GM12878 (cell line): ENCODE measurements around the gene PPM1A. TPM values are rescaled to one million over a fixed set of nuclear protein-coding genes. Genes with fewer than 3 reads are reported as not detected.
A peak's percentile ranks its signal among the peaks of the same experiment; 100 is the strongest.

Source experiments
- CBX5 ChIP-seq: sonication (generic); IDR thresholded peaks from 2 replicates; pipeline ENCODE4 v1.6.1; 2016; ENCODE audit warnings: low read depth, moderate library complexity, mild to moderate bottlenecking, inconsistent platforms
- CEBPB ChIP-seq, 2 experiments: fragments of 150-350 bp in 1 of 2; IDR thresholded peaks; 2 replicates each; pipeline ENCODE4 v1.6.1; 2012 to 2014; ENCODE audit warnings: low read depth in 2 of 2, low read length in 2 of 2, borderline replicate concordance in 1 of 2, inconsistent platforms in 1 of 2
- EED ChIP-seq: sonication (generic); IDR thresholded peaks from 2 replicates; pipeline ENCODE4 v1.6.1; 2016; ENCODE audit warnings: antibody characterized with exemption, low read depth
- ESRRA ChIP-seq: IDR thresholded peaks from 2 replicates; pipeline ENCODE4 v1.6.1; 2012; ENCODE audit warnings: mild to moderate bottlenecking, low read length, improper control_type of control experiment
- FOS ChIP-seq: IDR thresholded peaks from 3 replicates; pipeline ENCODE4 v1.6.1; 2011; ENCODE audit warnings: borderline replicate concordance; ENCODE audit not compliant: insufficient read length; ENCODE audit errors: extremely low read depth
- IRF5 ChIP-seq: fragments of 450-650 bp; IDR thresholded peaks from 2 replicates; pipeline ENCODE4 v1.6.1; 2017; ENCODE audit warnings: borderline replicate concordance
- KLF5 ChIP-seq: fragments of 450-650 bp; IDR thresholded peaks from 2 replicates; pipeline ENCODE4 v1.6.1; 2014; ENCODE audit warnings: mild to moderate bottlenecking; ENCODE audit not compliant: partially characterized antibody
- MYC ChIP-seq: IDR thresholded peaks from 2 replicates; pipeline ENCODE4 v1.6.1; 2011; ENCODE audit warnings: mild to moderate bottlenecking, low read length, moderate library complexity, inconsistent platforms; ENCODE audit not compliant: insufficient read depth, insufficient replicate concordance, insufficient read length, severe bottlenecking
- PRDM15 ChIP-seq: fragments of 450-650 bp; formaldehyde crosslinking; IDR thresholded peaks from 2 replicates; pipeline ENCODE4 v1.4.0; 2020; ENCODE audit warnings: mild to moderate bottlenecking, moderate library complexity
- RAD21 ChIP-seq: IDR thresholded peaks from 2 replicates; pipeline ENCODE4 v1.6.1; 2011; ENCODE audit warnings: mild to moderate bottlenecking, low read depth, low read length, moderate library complexity; ENCODE audit not compliant: insufficient read depth
- RAD51 ChIP-seq: fragments of 450-650 bp; IDR thresholded peaks from 2 replicates; pipeline ENCODE4 v1.6.1; 2016; ENCODE audit warnings: moderate library complexity, mild to moderate bottlenecking, inconsistent platforms
- RELA ChIP-seq: fragments of 450-650 bp; IDR thresholded peaks from 2 replicates; pipeline ENCODE4 v1.8.0; 2014; ENCODE audit warnings: borderline replicate concordance; ENCODE audit not compliant: partially characterized antibody
- SUPT20H ChIP-seq: IDR thresholded peaks from 2 replicates; pipeline ENCODE4 v1.6.1; 2011; ENCODE audit warnings: low read depth, mild to moderate bottlenecking, low read length, moderate library complexity, borderline replicate concordance; ENCODE audit not compliant: control insufficient read depth
- WRNIP1 ChIP-seq: IDR thresholded peaks from 2 replicates; pipeline ENCODE4 v1.6.1; 2011; ENCODE audit warnings: low read depth, low read length, improper control_type of control experiment, borderline replicate concordance
- ZNF274 ChIP-seq: IDR thresholded peaks from one replicate; pipeline ENCODE4 v1.8.0; 2011; ENCODE audit not compliant: insufficient read length, insufficient read depth
- ZSCAN29 ChIP-seq: fragments of 450-650 bp; IDR thresholded peaks from 2 replicates; pipeline ENCODE4 v1.6.1; 2017; ENCODE audit warnings: mild to moderate bottlenecking, moderate library complexity
- ZZZ3 ChIP-seq: IDR thresholded peaks from 2 replicates; pipeline ENCODE4 v1.6.1; 2011; ENCODE audit warnings: low read depth; ENCODE audit not compliant: control insufficient read depth, insufficient read length
- polyA plus RNA-seq, 11 experiments: library from polyadenylated mRNA; depleted of rRNA in 4 of 11; unstranded in 6 of 11; stranded (reverse) in 5 of 11; fragments of >200 nt; fragmentation: Nextera tagmentation in 4 of 11; fragmentation: Illumina TruSeq in 1 of 11; extraction: Ambion mirVana in 4 of 11; extraction: Trizol in 1 of 11; gene quantifications; 1 replicate in 1 of 11; 2 replicates in 10 of 11; pipeline versions ENCODE4 v1.2.1 to v1.2.3, GENCODE V29; 2011 to 2016; ENCODE audit warnings: inconsistent platforms in 2 of 11, missing spikeins in 2 of 11, low read depth in 1 of 11
- total RNA-seq, 4 experiments: library from RNA; depleted of rRNA in 3 of 4; stranded (reverse); fragments of >200 nt in 3 of 4; fragmentation: Illumina TruSeq in 1 of 4; extraction: Trizol in 1 of 4; gene quantifications; 2 replicates each; pipeline versions ENCODE4 v1.2.1 to v1.2.3, GENCODE V29; 2013 to 2021
- TF ChIP-seq, protein P1 (sequence below): fragments of 450-650 bp; IDR thresholded peaks from 2 replicates; pipeline ENCODE4 v1.6.1; 2016; ENCODE audit warnings: mild to moderate bottlenecking
- TF ChIP-seq, protein P2 (sequence below): fragments of 150-350 bp; IDR thresholded peaks from 2 replicates; pipeline ENCODE4 v1.6.1; 2016; ENCODE audit warnings: low read depth, low read length

PPM1A gene
- total and polyA plus RNA-seq, 10 of the 15 experiments (the other 5 are each of a cell fraction or from before 2014, with no cell fraction given), result 16.8 to 124 (median 47.0) TPM

DNA sequence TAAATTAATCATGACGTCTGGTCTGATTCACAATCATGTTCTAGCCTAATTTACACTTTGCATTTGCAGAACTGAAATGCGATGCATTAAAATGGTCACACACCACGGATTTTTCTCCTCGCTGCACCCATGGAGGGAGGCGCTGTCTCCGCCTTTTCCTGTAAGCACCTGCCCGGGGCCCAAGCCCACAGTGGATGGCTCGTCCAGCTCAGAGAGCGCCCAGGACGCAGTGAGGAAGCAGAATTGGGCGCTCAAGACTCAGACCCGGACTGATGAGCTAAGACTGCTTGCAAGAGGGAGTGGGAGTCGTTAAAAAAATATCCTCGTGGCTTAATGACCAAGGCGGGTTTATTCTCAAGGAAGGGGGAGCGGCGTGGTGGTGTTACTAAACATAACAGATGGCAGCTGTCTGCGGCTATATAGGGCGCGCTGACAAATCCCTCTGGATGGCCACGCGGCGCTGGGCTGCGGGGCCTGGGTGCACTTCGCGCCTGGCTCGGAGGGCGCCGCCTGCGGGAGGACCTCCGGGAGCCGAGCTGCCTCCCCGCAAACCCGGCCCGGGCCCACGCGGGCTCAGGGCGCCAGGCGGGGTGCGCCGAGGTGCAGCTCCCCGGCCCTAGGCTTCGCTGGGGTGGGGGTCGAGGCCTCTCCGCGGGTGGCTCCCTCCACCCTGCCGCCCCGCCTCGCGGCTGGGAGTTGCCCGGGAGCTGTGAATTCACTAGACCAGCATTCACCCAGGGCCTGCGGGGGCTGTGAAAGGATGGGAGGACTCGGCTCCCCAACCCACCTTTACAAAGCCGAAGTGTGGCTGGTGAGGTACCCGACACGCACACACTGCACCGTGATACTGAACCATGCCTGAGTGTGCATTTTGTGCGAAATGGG, 78.7 kb downstream of the PPM1A start (continued):
- TF ChIP-seq EED, result peak; percentile 46
- TF ChIP-seq ZNF274, result no peak
- no peak for TF ChIP-seq RAD21
- TF ChIP-seq RAD51, result no peak
- TF ChIP-seq CEBPB (IDR thresholded peaks at IDR 0.05; ENCODE audit: borderline replicate concordance in 1 of 2, low read depth in 2 of 2, low read length in 2 of 2), result no peak
- no peak for TF ChIP-seq KLF5
- 0 out of 2 replicates have a peak, but pooled peaks have one; percentile 16 for TF ChIP-seq ZSCAN29
- TF ChIP-seq SUPT20H, result no peak
- TF ChIP-seq ESRRA, result no peak
- no peak for TF ChIP-seq IRF5
- TF ChIP-seq, protein P1, sequence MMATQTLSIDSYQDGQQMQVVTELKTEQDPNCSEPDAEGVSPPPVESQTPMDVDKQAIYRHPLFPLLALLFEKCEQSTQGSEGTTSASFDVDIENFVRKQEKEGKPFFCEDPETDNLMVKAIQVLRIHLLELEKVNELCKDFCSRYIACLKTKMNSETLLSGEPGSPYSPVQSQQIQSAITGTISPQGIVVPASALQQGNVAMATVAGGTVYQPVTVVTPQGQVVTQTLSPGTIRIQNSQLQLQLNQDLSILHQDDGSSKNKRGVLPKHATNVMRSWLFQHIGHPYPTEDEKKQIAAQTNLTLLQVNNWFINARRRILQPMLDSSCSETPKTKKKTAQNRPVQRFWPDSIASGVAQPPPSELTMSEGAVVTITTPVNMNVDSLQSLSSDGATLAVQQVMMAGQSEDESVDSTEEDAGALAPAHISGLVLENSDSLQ, result no peak
- no peak for TF ChIP-seq ZZZ3
- TF ChIP-seq CBX5, result no peak
- no peak for TF ChIP-seq PRDM15 (CRISPR knock-in tag)
- no peak for TF ChIP-seq RELA
- no peak for TF ChIP-seq MYC
- no peak for TF ChIP-seq WRNIP1
- TF ChIP-seq FOS, result no peak
- TF ChIP-seq, protein P2, sequence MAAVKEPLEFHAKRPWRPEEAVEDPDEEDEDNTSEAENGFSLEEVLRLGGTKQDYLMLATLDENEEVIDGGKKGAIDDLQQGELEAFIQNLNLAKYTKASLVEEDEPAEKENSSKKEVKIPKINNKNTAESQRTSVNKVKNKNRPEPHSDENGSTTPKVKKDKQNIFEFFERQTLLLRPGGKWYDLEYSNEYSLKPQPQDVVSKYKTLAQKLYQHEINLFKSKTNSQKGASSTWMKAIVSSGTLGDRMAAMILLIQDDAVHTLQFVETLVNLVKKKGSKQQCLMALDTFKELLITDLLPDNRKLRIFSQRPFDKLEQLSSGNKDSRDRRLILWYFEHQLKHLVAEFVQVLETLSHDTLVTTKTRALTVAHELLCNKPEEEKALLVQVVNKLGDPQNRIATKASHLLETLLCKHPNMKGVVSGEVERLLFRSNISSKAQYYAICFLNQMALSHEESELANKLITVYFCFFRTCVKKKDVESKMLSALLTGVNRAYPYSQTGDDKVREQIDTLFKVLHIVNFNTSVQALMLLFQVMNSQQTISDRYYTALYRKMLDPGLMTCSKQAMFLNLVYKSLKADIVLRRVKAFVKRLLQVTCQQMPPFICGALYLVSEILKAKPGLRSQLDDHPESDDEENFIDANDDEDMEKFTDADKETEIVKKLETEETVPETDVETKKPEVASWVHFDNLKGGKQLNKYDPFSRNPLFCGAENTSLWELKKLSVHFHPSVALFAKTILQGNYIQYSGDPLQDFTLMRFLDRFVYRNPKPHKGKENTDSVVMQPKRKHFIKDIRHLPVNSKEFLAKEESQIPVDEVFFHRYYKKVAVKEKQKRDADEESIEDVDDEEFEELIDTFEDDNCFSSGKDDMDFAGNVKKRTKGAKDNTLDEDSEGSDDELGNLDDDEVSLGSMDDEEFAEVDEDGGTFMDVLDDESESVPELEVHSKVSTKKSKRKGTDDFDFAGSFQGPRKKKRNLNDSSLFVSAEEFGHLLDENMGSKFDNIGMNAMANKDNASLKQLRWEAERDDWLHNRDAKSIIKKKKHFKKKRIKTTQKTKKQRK, result no peak
